ENCODE results near the gene CREG1.
A peak's percentile ranks its signal among the peaks of the same experiment; 100 is the strongest.
"Not testable (repeated sequence)": the region's sequence is repeated elsewhere in the genome, so short reads cannot be mapped to it uniquely, and the experiment has no call there.

Gene CREG1

GRCh38 chr1:167564612-167565270, 11.2 kb upstream of the CREG1 start:
- DNase-seq (ENCODE audit: low read depth), result no peak

DNA sequence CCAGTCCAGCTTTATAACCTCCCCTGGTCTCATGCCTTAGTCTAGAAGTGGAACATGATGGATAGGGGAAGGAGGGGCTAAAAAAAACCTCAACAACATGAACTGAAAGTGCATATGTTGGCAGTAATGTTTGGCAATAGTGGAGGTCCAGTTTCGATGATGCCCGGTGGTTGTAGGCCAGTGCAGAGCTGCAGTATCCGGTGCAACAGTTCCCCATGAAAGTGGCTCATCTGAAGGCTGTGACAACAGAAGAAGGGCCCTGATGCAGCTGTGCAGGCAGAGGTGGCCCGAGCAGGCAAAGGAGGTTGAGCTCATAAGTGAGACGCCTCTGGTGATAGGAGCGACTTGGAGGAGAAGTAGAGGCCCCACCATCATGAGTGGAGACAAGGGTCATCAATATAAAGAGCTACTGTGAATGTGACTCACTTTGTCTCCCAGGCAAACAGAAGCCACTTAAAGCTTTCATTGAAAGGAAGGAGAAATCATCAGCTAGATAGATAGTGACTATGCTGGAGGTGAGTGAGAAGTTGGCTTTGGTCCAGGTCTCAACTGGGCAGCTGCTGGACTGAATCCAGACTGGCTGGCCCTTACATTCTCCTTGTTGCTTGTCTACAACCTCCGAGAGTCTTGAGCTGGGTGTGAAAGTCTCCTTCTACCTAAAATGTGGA, 10.2 kb upstream of the CREG1 start:
- DNase-seq (ENCODE audit: low read depth), result no peak

DNA sequence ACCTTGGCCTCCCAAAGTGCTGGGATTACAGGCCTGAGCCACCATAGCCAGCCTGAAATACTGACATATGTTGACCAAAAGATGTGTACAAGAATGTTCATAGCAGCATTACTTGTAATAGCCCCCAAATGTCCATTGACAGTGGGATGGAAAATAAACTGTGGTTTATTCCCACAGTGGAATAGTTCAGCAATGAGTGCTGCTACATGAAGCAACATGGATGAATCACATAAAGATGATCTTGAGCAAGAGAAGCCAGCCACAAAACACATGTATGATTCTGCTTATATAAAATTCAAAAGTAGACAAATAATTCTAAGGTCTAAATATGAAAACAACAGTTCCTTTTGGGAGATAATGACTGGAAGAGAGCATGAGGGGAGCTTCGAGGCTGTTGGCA, 9.1 kb upstream of the CREG1 start:
- DNase-seq (ENCODE audit: low read depth), result no peak

GRCh38 chr1:167561753-167562152, 8.2 kb upstream of the CREG1 start:
- DNase-seq (ENCODE audit: low read depth), result no peak

GRCh38 chr1:167555971-167556714, 2.6 kb upstream of the CREG1 start:
- DNase-seq (ENCODE audit: low read depth), result peak; percentile 24

DNA sequence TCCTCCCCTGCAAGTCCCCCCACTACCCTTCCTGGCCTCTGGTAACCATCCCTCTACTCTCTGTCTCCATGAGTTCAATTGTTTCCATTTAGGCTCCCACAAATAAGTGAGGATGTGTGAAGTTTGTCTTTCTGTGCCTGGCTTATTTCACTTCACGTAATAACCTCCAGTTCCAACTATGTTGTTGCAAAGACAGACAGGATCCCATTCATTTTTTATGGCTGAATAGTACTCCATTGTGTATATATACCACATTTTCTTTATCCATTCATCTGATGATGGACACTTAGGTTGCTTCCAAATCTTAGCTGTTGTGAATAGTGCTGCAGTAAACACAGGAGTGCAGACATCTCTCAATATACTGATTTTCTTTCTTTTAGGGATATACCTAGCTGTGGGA, 1.5 kb upstream of the CREG1 start:
- DNase-seq (ENCODE audit: low read depth), result not testable (repeated sequence)

DNA sequence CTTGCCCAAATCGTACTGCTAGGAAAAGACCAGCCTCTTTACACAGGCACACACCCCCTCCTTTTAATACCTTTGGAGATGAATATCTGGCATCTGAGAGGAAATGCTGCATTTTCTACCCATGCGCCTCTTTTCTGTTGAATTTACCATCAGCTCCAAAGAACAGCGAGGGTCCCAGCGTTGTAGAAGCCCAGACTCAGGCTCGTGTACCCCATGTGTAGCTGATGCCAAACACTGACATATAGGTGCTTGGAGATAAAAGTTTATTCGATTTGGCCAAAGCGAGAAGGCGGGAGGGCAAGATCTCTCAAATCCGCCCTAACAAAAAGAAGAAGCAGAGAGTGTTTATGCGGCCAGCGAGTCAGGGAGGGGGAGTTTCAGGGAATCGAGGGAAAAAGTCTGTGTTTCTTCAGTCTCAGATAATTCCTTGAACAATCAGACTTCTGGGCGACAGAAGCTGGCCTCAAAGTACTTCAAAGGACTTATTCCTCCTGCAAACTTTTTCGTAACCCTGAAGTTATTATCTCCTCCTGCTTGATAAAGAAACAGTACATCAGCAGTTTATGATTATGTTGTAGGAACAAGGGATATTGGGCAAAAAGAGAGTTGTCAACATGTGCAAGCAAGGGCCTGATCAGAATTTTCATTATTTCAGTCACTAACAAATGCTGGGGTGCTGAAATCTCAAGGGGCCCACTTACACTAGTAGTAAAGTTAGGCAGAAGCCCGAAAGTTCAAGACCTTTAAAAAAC, 642 bp upstream of the CREG1 start:
- DNase-seq (ENCODE audit: low read depth), result no peak

DNA sequence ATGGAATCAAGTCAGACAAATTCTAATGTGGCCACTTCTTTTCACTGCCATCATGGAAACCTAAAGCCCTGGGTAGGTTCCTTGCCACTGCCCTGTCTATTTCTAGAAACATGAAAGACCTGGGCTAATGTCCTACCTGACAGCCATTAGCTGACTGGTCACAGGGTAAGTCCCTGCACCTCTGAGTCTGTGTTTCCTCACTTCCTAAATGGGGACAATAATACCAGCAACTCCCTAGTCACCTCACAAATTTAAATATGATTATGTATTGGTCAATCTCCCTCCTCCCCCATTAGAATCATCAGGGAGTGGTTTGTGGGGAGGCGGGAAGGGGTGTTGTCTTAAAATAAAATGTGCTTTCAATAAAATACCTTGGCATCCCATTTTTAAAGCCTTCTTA, 2.2 kb downstream of the CREG1 start:
- DNase-seq (ENCODE audit: low read depth), result no peak

- DNase-seq (ENCODE audit: low read depth), result peak; percentile 22
Observed at GRCh38 chr1:167548059-167548932, 5.3 kb downstream of the CREG1 start.

DNA sequence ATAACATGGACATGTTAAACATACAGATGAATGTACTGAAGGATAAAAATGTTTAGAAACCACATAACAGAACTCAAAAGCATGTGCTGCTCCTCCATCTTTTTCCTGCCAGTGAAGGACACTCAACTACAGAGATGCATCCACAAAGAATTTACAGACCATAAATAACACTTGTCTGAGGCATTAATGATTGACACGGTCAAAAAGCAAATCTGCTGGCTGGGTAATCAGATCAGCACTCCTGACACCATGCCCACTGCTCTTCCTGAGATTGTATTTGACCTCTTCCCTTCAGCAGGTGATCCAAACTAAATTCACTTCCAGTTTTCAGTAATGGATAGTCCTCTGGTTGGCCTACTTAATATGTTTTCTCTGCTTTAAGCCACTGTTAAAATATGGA, 6.6 kb downstream of the CREG1 start:
- DNase-seq (ENCODE audit: low read depth), result no peak

DNA sequence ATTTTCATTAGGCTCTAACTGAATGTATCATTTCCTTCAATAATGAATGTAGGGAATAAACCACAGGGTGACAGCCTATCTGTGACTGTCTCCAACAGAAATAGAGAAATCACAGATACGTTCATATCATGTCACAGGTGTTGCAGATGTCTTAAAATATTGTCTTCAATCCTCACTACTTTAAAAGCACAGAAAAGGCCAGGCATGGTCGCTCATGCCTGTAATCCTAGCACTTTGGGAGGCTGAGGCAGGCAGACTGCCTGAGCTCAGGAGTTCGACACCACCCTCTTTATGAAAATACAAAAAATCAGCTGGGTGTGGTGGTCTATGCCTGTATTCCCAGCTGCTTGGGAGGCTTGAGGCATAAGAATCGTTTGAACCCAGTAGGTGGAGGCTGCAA, 8.2 kb downstream of the CREG1 start:
- no peak for DNase-seq (ENCODE audit: low read depth)

DNA sequence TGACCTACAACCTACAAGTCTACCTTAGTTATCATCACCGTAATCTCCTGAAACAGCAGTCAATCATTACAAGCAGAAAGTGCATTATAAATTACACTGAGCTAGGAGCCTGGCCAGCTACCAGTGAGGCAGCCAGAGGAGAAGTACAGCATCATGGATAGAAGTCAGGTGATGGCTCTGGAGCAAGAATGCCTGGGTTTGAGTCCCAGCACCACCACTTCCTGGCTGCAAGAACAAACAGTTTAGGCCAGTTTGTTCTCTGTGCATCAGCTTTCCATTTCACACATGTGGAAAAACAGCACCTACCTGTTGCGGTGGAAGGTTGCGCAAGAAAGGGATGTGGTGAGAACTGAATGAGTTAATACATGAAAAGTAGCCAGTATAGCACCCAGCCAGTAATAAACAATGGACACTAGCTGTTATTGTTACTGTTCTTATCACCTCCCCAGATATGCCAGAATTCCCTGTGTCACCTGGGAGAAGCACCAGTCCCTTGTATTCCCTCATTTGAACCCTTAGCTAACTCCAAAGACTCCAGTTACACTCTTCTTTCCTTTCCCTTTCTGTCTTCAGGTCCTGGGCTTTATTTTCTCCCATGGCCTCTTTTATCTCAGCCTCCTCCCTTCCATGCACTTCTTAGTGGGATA, 9.0 kb downstream of the CREG1 start:
- DNase-seq (ENCODE audit: low read depth), result no peak

DNA sequence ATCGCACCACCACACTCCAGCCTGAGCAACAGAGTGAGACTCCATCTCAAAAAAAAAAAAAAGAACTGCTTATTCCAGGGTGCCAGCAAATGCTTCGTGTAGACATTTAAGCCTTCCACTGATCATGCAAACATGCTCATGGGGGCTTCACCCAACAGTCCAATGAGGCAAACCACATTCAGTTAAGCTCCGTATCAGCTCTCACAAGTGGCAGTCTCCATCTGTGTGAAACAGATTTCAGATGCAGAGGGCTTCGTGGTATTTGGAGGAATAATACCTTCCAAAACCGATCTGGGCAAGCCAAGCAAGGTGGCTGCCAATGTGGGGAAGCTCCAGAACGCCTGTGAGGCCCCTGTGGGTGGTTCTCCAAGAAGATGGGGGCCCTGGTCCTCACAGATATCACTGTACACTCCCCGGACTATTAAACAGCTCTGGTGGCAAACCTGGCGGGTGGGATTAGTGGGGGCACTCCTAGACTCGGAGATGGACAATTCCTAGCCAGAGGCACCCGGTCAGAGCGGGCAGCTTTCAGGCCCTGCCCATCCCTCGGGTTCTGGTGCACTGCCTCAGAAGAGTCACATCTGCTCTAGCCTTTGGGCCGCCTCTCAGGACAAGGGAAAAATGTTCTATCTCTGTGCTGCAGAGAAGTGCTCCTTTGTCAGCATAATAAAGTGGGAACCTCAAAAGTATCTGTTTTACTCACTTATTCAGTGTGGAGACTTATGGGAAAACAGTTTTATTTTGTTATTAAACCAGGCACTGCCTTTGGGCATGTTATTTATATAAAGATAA, 10.2 kb downstream of the CREG1 start:
- DNase-seq (ENCODE audit: low read depth), result no peak

GRCh38 chr1:167542109-167543032, 11.2 kb downstream of the CREG1 start:
- no peak for DNase-seq (ENCODE audit: low read depth)

GRCh38 chr1:167541610-167542009, 12.0 kb downstream of the CREG1 start:
- DNase-seq (ENCODE audit: low read depth), result no peak

DNA sequence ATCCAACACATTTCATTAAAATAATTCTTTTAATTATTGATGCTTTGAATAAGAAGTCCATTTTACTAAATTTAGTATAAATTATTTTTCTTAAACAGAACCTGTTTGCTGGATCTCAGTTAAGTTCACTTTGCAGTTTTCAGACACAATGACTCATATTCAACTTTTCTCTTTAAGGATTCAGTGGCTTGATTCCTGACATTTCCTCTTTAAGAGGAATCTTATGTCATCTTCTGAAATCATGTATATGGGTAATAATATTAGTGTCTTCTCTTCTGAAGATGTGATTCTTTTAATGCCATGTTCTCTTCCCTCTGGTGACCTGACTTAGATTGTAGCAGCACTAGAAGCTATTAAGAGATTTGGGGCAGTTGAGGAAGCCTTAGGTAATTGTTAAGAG, 12.6 kb downstream of the CREG1 start:
- no peak for DNase-seq (ENCODE audit: low read depth)

DNA sequence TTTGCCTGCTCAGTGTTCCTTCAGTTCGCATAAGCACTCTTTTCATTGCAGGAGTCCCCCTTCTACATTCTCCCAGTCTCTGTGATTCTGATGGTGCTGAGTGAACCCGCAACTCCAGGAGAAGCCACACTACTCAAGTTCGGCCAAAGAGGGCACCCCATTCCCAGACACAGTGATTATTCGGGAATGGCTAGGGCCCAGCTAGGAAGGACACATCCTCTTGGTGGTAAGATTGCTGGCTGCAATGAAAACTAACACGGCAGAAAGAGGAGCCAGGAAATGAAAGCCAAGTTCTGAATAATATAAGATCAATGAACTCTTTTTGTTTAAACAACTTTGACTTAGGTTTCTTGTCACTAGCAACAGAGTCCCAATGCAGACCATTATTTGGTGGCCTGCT, 14.9 kb downstream of the CREG1 start:
- DNase-seq (ENCODE audit: low read depth), result no peak

- no peak for DNase-seq (ENCODE audit: low read depth)
Observed at GRCh38 chr1:167533851-167534300, 19.7 kb downstream of the CREG1 start.

Measured in GM04503 (cell line).